ENCODE measurements around the gene TTC31.

TTC31 gene

DNA sequence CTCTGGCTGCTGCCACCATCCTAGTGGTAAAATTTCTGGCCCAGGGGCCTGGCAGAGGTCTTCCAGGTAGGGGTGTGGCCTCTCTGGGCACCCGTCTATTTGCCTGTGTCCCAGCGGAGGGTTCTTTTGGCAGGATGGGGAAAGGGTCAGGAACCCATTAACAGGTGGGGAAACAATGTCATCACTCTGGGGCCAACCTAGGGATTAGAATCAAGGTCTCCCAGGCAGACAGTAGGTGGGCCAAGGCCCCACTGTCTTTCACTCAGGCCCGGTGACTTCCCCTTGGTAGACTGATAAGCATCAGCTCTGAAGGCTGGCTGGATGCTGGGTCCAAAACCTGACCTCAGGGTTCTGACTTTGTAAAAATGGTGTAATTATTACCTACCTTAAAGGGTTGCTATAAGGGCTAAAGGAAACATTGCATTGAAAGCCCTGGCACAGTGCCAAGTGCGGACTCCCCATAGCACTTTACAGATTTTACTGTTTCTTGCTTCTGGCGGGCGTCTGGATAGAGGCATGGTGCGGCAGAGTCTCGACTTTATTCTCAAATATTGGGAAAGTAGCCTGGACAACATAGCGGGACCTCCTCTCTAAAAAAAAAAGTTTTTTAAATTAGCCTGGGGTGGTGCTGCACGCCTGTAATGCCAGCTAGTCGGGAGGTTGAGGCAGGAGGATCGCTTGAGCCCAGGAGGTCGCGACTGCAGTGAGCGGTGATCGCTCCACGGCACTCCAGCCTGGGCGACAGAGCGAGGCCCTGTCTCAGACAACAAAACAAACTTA lies 14.3 kb downstream of the TTC31 start:
- Histone ChIP-seq H3K79me1 (ENCODE audit: low read length) (no peaks in the 10 kb centered on the region), H3K56ac (ENCODE audit: low read length) (peak overlapping the region; percentile 64), H3K4me3 (ENCODE audit: low read length) (no peak overlapping the region), H3K4ac (ENCODE audit: low read depth, low read length) (no peak overlapping the region), H2BK5ac (ENCODE audit: low read length) (no peak overlapping the region), H3K23ac (ENCODE audit: low read length) (no peak overlapping the region), H2AK5ac (ENCODE audit: low read length) (no peak overlapping the region), H2BK15ac (replicated peaks; ENCODE audit: low read depth) (no peak overlapping the region), H4K8ac (ENCODE audit: low read depth, low read length) (no peak overlapping the region), H3K79me2 (ENCODE audit: control insufficient read depth, insufficient read depth, low read length) (no peaks in the 10 kb centered on the region), H2BK120ac (ENCODE audit: low read depth, low read length) (no peak overlapping the region), H4K5ac (ENCODE audit: low read length) (no peak overlapping the region), H3K18ac (ENCODE audit: low read length) (no peak overlapping the region), H3K36me3 (ENCODE audit: control insufficient read depth, insufficient read depth, low read length) (peaks cover 1% of the 10 kb centered on the region), H3K9ac (ENCODE audit: low read length) (peak overlapping the region; percentile 37), H3K27me3 (ENCODE audit: insufficient read depth, low read length, poor library complexity) (peaks cover 55% of the 10 kb centered on the region), H3K4me2 (ENCODE audit: low read length) (peak overlapping the region; percentile 74), H3K27ac (ENCODE audit: low read depth, low read length) (no peak overlapping the region), H3K4me1 (ENCODE audit: control insufficient read depth, low read depth, low read length) (peaks cover 3% of the 10 kb centered on the region)
- WGBS (ENCODE audit: extremely low coverage, insufficient coverage, low lambda C conversion rate), result no CpG with 5 or more reads among the region's 19 CpGs
- DNase-seq, result no peak

DNA sequence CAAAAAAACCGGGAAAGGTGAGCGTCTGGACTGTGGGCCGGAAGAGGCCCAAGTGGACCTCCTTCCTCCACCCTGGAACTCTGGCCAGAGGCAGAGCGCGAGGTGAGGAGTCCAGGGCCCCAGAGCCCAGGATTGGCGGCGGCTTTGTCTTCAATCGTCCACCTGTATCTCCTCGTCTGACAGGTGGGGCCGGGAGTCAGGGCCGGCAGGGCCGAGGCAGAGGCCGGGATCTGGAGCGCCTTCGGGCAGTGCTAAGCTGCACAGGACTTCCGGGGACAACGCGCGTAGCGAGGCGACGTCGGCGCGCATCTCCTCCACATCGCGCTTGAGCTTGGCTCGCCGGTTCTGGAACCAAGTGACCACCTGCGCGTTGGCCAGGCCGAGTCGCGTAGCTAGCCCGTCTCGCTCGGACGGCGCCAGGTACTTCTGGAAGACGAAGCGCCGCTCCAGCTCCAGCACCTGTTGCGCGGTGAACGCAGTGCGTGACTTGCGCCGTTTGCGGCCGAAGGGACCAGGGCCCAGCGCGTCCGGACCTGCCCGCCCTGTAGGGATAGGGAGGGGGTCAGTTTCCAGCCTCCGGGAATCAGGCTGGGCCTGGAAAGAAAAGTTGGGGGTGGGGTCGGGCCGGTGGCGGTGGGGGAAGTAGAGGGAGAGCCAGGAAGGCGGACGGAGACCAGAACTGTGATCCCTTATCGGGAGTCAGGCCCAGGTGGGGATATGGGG lies 15.1 kb downstream of the TTC31 start:
- Histone ChIP-seq H3K79me2 (ENCODE audit: control insufficient read depth, insufficient read depth, low read length) (no peaks in the 10 kb centered on the region), H2AK5ac (ENCODE audit: low read length) (no peak overlapping the region), H3K4me3 (ENCODE audit: low read length) (no peak overlapping the region), H3K9ac (ENCODE audit: low read length) (peak overlapping the region; percentile 37), H4K5ac (ENCODE audit: low read length) (no peak overlapping the region), H2BK5ac (ENCODE audit: low read length) (no peak overlapping the region), H2BK120ac (ENCODE audit: low read depth, low read length) (no peak overlapping the region), H3K27ac (ENCODE audit: low read depth, low read length) (no peak overlapping the region), H3K36me3 (ENCODE audit: control insufficient read depth, insufficient read depth, low read length) (peaks cover 1% of the 10 kb centered on the region), H3K4me2 (ENCODE audit: low read length) (peak overlapping the region; percentile 74), H3K4me1 (ENCODE audit: control insufficient read depth, low read depth, low read length) (peaks cover 3% of the 10 kb centered on the region), H3K27me3 (ENCODE audit: insufficient read depth, low read length, poor library complexity) (peaks cover 62% of the 10 kb centered on the region), H2BK15ac (replicated peaks; ENCODE audit: low read depth) (no peak overlapping the region), H3K79me1 (ENCODE audit: low read length) (no peaks in the 10 kb centered on the region), H3K18ac (ENCODE audit: low read length) (no peak overlapping the region), H3K23ac (ENCODE audit: low read length) (no peak overlapping the region), H4K8ac (ENCODE audit: low read depth, low read length) (no peak overlapping the region), H3K4ac (ENCODE audit: low read depth, low read length) (no peak overlapping the region), H3K56ac (ENCODE audit: low read length) (peak overlapping the region; percentile 83)
- peak; percentile 38 for DNase-seq
- no CpG with 5 or more reads among the region's 61 CpGs for WGBS (ENCODE audit: extremely low coverage, insufficient coverage, low lambda C conversion rate)

DNA sequence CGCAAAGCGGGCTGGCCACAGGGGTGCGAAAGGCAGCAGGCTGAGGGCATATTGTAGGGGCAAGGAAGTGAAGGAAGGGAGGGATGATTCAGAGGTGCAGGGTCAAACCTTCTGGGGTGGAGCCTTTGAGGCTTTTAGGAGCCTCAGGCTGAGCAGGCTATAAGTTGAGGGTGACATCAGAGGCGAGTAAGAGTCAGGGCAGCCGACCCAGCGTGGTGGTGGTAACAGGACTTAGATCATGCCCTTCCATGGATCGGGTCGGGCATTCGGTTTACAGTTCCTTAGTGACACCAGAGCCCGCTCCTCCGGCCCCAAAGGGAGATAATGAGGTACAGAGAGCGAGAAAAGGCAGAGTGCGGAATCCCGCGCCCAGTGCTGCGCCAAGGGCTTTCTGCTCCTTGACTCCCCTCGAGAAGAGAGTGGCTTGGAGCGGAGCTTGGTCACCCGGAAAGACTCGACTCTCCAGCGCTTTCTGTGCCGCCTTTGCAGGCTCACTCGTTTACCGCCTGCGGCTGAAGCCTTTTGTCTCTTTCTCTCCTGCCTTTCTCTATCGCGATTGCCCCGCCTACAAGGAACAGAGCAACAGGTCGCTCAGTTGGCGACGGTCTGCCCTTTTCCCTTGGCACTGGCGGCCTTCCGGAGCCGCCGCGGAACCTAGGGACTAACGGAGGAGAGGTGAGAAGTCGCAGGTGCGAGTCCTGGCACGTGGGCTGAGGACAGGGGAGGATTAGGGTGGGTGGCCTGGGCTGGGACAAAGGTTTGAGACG lies 15.8 kb downstream of the TTC31 start:
- WGBS (ENCODE audit: extremely low coverage, insufficient coverage, low lambda C conversion rate), result no CpG with 5 or more reads among the region's 41 CpGs
- Histone ChIP-seq H3K23ac (ENCODE audit: low read length) (no peak overlapping the region), H2BK15ac (replicated peaks; ENCODE audit: low read depth) (no peak overlapping the region), H3K79me2 (ENCODE audit: control insufficient read depth, insufficient read depth, low read length) (no peaks in the 10 kb centered on the region), H3K36me3 (ENCODE audit: control insufficient read depth, insufficient read depth, low read length) (no peaks in the 10 kb centered on the region), H3K27ac (ENCODE audit: low read depth, low read length) (no peak overlapping the region), H3K27me3 (ENCODE audit: insufficient read depth, low read length, poor library complexity) (peaks cover 68% of the 10 kb centered on the region), H4K8ac (ENCODE audit: low read depth, low read length) (no peak overlapping the region), H3K56ac (ENCODE audit: low read length) (peak overlapping the region; percentile 83), H2AK5ac (ENCODE audit: low read length) (no peak overlapping the region), H2BK5ac (ENCODE audit: low read length) (no peak overlapping the region), H3K4me1 (ENCODE audit: control insufficient read depth, low read depth, low read length) (peaks cover 3% of the 10 kb centered on the region), H3K9ac (ENCODE audit: low read length) (peak overlapping the region; percentile 28), H3K79me1 (ENCODE audit: low read length) (no peaks in the 10 kb centered on the region), H2BK120ac (ENCODE audit: low read depth, low read length) (no peak overlapping the region), H3K4me2 (ENCODE audit: low read length) (peak overlapping the region; percentile 74), H3K4me3 (ENCODE audit: low read length) (no peak overlapping the region), H4K5ac (ENCODE audit: low read length) (no peak overlapping the region), H3K4ac (ENCODE audit: low read depth, low read length) (no peak overlapping the region), H3K18ac (ENCODE audit: low read length) (no peak overlapping the region)
- DNase-seq, result peak; percentile 77

DNA sequence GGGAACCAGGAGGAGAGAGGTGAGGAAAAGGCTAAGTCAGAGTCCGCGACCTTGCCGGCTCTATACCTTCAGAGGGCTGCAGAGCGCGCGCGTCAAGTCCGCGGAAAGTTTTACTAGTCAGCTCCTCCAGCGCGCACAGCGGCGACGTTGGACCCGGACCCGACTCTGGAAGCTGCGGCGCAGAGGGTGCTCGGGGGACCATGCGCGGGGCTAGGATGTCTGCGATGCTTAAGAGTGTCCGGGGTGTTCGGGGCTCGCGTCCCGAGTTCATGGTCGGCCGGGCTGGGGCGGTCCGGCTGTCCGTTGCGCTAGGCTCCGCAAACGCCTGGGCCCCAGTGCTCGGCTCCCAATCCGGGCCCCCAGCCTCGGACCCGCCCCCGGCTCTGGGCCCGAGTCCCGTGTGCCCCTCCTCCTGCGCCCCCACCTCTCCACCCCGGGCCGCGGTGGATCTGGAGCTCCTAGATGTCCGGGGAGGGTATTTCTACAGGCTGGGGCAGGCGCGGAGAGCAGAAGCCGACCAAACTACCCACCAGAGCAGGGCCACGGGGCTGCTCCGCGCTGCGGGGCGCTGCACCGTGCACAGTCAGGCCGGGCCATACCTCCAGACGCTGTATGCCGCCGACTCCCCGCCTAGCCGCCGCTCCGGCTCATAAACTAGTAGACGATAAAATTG lies 16.5 kb downstream of the TTC31 start, which contains the start of gene LBX2:
Gene LBX2, minus strand, starts transcription at position 337 of the 673 bp plus-strand sequence. Its CDS starts 66 bp downstream, at position 271.
- Histone ChIP-seq H3K27ac (ENCODE audit: low read depth, low read length) (no peak within 1 kb of the TSS), H3K79me2 (ENCODE audit: control insufficient read depth, insufficient read depth, low read length) (no peaks in the 10 kb centered on the region), H2BK5ac (ENCODE audit: low read length) (no peak within 1 kb of the TSS), H3K36me3 (ENCODE audit: control insufficient read depth, insufficient read depth, low read length) (no peaks in the 10 kb centered on the region), H2AK5ac (ENCODE audit: low read length) (no peak within 1 kb of the TSS), H3K9ac (ENCODE audit: low read length) (peak within 1 kb of the TSS; percentile 28), H3K23ac (ENCODE audit: low read length) (peak within 1 kb of the TSS; percentile 52), H3K4ac (ENCODE audit: low read depth, low read length) (no peak within 1 kb of the TSS), H3K18ac (ENCODE audit: low read length) (no peak within 1 kb of the TSS), H2BK15ac (replicated peaks; ENCODE audit: low read depth) (no peak within 1 kb of the TSS), H3K4me2 (ENCODE audit: low read length) (peak within 1 kb of the TSS; percentile 74), H3K56ac (ENCODE audit: low read length) (peak within 1 kb of the TSS; percentile 83), H3K4me1 (ENCODE audit: control insufficient read depth, low read depth, low read length) (peaks cover 3% of the 10 kb centered on the region), H4K8ac (ENCODE audit: low read depth, low read length) (no peak within 1 kb of the TSS), H2BK120ac (ENCODE audit: low read depth, low read length) (no peak within 1 kb of the TSS), H3K4me3 (ENCODE audit: low read length) (no peak within 1 kb of the TSS), H3K27me3 (ENCODE audit: insufficient read depth, low read length, poor library complexity) (peaks cover 75% of the 10 kb centered on the region), H3K79me1 (ENCODE audit: low read length) (no peaks in the 10 kb centered on the region), H4K5ac (ENCODE audit: low read length) (no peak within 1 kb of the TSS)
- no peak for DNase-seq
- WGBS (ENCODE audit: extremely low coverage, insufficient coverage, low lambda C conversion rate), result no CpG with 5 or more reads among the region's 65 CpGs

DNA sequence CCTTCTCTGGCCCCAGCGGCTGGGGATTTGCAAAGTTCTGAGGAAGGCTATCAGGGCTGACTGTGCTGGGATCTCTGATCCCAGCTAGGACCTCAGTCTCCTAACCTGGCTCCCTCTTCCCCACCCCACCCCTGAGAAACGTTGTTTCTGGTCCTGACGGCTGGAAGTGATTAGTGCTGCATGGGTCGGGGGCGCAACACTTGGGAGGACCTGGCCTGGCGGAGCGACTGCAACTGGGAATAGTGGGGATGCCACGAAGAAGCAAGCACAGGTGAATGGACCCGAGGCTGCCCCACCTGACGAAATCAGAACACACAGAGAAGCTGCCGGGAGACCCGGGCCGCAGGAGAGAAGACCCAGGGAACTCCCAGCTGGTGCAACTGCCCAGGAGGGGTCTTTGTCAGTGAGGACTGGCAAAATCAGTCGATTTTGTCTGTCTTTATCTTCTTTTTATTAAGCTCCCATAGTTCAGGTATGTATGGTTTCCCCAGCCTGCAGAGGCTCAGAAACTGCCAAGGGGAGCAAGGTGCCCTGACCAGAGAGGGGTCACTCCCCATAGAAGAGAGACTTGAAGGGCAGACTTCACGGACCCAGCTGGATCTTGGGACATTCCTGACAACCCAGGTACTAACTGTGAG lies 17.2 kb downstream of the TTC31 start:
- Histone ChIP-seq H3K23ac (ENCODE audit: low read length) (peak overlapping the region; percentile 52), H2BK15ac (replicated peaks; ENCODE audit: low read depth) (no peak overlapping the region), H2AK5ac (ENCODE audit: low read length) (no peak overlapping the region), H3K56ac (ENCODE audit: low read length) (no peak overlapping the region), H4K5ac (ENCODE audit: low read length) (no peak overlapping the region), H2BK120ac (ENCODE audit: low read depth, low read length) (no peak overlapping the region), H4K8ac (ENCODE audit: low read depth, low read length) (no peak overlapping the region), H3K79me2 (ENCODE audit: control insufficient read depth, insufficient read depth, low read length) (no peaks in the 10 kb centered on the region), H3K4me3 (ENCODE audit: low read length) (no peak overlapping the region), H3K4me2 (ENCODE audit: low read length) (no peak overlapping the region), H3K27me3 (ENCODE audit: insufficient read depth, low read length, poor library complexity) (peaks cover 79% of the 10 kb centered on the region), H3K4ac (ENCODE audit: low read depth, low read length) (no peak overlapping the region), H3K4me1 (ENCODE audit: control insufficient read depth, low read depth, low read length) (peaks cover 3% of the 10 kb centered on the region), H3K79me1 (ENCODE audit: low read length) (no peaks in the 10 kb centered on the region), H2BK5ac (ENCODE audit: low read length) (no peak overlapping the region), H3K36me3 (ENCODE audit: control insufficient read depth, insufficient read depth, low read length) (no peaks in the 10 kb centered on the region), H3K9ac (ENCODE audit: low read length) (no peak overlapping the region), H3K27ac (ENCODE audit: low read depth, low read length) (no peak overlapping the region), H3K18ac (ENCODE audit: low read length) (no peak overlapping the region)
- WGBS (ENCODE audit: extremely low coverage, insufficient coverage, low lambda C conversion rate), result no CpG with 5 or more reads among the region's 15 CpGs
- no peak for DNase-seq

Data from mesendoderm (in vitro differentiated cells).